HEK293T (cell line): Measurements from ENCODE around the gene STEAP1.

Source experiments
- ARNT ChIP-seq: fragments of 450-650 bp; IDR thresholded peaks from 2 replicates; pipeline ENCODE4 v1.6.1; 2017; ENCODE audit warnings: mild to moderate bottlenecking
- BHLHE40 ChIP-seq: fragments of 450-650 bp; IDR thresholded peaks from 2 replicates; pipeline ENCODE4 v1.6.1; 2016; ENCODE audit warnings: mild to moderate bottlenecking, moderate library complexity, borderline replicate concordance
- CTBP1 ChIP-seq: fragments of 450-650 bp; IDR thresholded peaks from 2 replicates; pipeline ENCODE4 v1.6.1; 2016; ENCODE audit warnings: borderline replicate concordance
- ELF4 ChIP-seq: fragments of 450-650 bp; IDR thresholded peaks from 2 replicates; pipeline ENCODE4 v1.6.1; 2017; ENCODE audit warnings: antibody characterized with exemption
- FOXA1 ChIP-seq: fragments of 450-650 bp; IDR thresholded peaks from 2 replicates; pipeline ENCODE4 v1.6.1; 2016; ENCODE audit warnings: mild to moderate bottlenecking
- FOXK2 ChIP-seq: fragments of 450-650 bp; IDR thresholded peaks from 2 replicates; pipeline ENCODE4 v1.6.1; 2016; ENCODE audit warnings: mild to moderate bottlenecking
- HDGF ChIP-seq: fragments of 450-650 bp; IDR thresholded peaks from 2 replicates; pipeline ENCODE4 v1.6.1; 2017; ENCODE audit warnings: antibody characterized with exemption, borderline replicate concordance
- L3MBTL2 ChIP-seq: fragments of 450-650 bp; conservative IDR thresholded peaks from 2 replicates; pipeline ENCODE4 v1.6.1; 2016; ENCODE audit warnings: mild to moderate bottlenecking
- NFRKB ChIP-seq: fragments of 450-650 bp; IDR thresholded peaks from 2 replicates; pipeline ENCODE4 v1.6.1; 2016; ENCODE audit warnings: mild to moderate bottlenecking, moderate library complexity
- SP1 ChIP-seq: fragments of 450-650 bp; IDR thresholded peaks from 2 replicates; pipeline ENCODE4 v1.6.1; 2017
- SUZ12 ChIP-seq: fragments of 450-650 bp; IDR thresholded peaks from 2 replicates; pipeline ENCODE4 v1.6.1; 2016; ENCODE audit warnings: mild to moderate bottlenecking
- TARDBP ChIP-seq: fragments of 450-650 bp; IDR thresholded peaks from 2 replicates; pipeline ENCODE4 v1.6.1; 2016
- ZNF384 ChIP-seq: fragments of 450-650 bp; IDR thresholded peaks from 2 replicates; pipeline ENCODE4 v1.6.1; 2016

GRCh38 chr7:90187507-90188050, 33.3 kb downstream of the STEAP1 start:
- no peak for TF ChIP-seq SUZ12
- TF ChIP-seq L3MBTL2 = no peak
- TF ChIP-seq ELF4 = no peak
- no peak for TF ChIP-seq SP1
- no peak for TF ChIP-seq FOXK2
- TF ChIP-seq HDGF = no peak
- no peak for TF ChIP-seq BHLHE40
- TF ChIP-seq NFRKB = no peak
- no peak for TF ChIP-seq ARNT
- no peak for TF ChIP-seq CTBP1
- no peak for TF ChIP-seq FOXA1
- no peak for TF ChIP-seq TARDBP
- no peak for TF ChIP-seq ZNF384
